Osteocyte (in vitro differentiated cells): Measurements from ENCODE around the gene CRACR2A. TPM values are rescaled to one million over a fixed set of nuclear protein-coding genes. Genes with fewer than 3 reads are reported as not detected.

Experiments used
- DNase-seq: peaks from one replicate; pipeline ENCODE4 v3.0.0; 2021; ENCODE audit warnings: mixed read lengths; ENCODE audit not compliant: unreplicated experiment; ENCODE audit errors: extremely low spot score
- H3K27ac Mint-ChIP-seq: one replicate; pipeline ENCODE4 v1.8.0; 2021; ENCODE audit warnings: mild to moderate bottlenecking, mixed read lengths; ENCODE audit not compliant: unreplicated experiment
- H3K27me3 Mint-ChIP-seq: one replicate; pipeline ENCODE4 v1.8.0; 2021; ENCODE audit warnings: mixed read lengths; ENCODE audit not compliant: unreplicated experiment
- H3K36me3 Mint-ChIP-seq: one replicate; pipeline ENCODE4 v1.8.0; 2021; ENCODE audit warnings: mixed read lengths; ENCODE audit not compliant: unreplicated experiment
- H3K4me1 Mint-ChIP-seq: one replicate; pipeline ENCODE4 v1.8.0; 2021; ENCODE audit warnings: mixed read lengths; ENCODE audit not compliant: unreplicated experiment
- H3K4me3 Mint-ChIP-seq: one replicate; pipeline ENCODE4 v1.8.0; 2021; ENCODE audit warnings: mild to moderate bottlenecking, moderate library complexity, mixed read lengths; ENCODE audit not compliant: unreplicated experiment
- H3K9me3 Mint-ChIP-seq: one replicate; pipeline ENCODE4 v1.8.0; 2021; ENCODE audit warnings: mixed read lengths; ENCODE audit not compliant: unreplicated experiment
- CTCF ChIP-seq: fragments of 200-600 bp; sonication (generic); IDR thresholded peaks from 2 replicates; pipeline ENCODE4 v1.5.0; 2021; ENCODE audit warnings: antibody characterized with exemption, mild to moderate bottlenecking, moderate library complexity
- total RNA-seq: library from RNA; stranded (reverse); gene quantifications from 2 replicates; pipeline ENCODE4 v1.2.1, GENCODE V29; 2021

CRACR2A gene
- total RNA-seq, 1 donor from 2014 or later: 0.13 TPM

DNA sequence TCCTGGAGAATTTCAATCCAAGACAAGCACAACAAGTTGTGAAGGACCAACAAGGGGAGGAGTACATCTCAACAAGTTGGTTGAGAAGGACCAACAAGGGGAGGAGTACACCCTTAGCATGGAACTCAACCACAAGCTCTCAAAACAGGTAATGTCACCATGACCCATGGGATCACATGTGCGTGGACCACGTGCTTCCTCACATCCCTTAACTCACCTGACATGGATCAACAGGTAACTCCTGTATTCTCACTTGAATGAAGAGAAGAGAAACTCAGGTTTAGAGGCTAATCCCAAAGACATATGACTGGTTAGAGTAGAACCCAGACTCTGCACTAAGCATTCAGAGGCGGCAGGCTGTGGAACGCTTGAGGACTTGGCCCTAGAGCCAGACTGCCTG is 6.2 kb downstream of the CRACR2A start:
- TF ChIP-seq CTCF: no peak
- Mint-ChIP-seq H3K4me1 (no peaks in the 10 kb centered on the region), H3K36me3 (no peaks in the 10 kb centered on the region), H3K4me3 (no peak overlapping the region), H3K27ac (no peak overlapping the region), H3K27me3 (peaks cover 16% of the 10 kb centered on the region), H3K9me3 (peaks cover 6% of the 10 kb centered on the region)
- peak; percentile 34 for DNase-seq

DNA sequence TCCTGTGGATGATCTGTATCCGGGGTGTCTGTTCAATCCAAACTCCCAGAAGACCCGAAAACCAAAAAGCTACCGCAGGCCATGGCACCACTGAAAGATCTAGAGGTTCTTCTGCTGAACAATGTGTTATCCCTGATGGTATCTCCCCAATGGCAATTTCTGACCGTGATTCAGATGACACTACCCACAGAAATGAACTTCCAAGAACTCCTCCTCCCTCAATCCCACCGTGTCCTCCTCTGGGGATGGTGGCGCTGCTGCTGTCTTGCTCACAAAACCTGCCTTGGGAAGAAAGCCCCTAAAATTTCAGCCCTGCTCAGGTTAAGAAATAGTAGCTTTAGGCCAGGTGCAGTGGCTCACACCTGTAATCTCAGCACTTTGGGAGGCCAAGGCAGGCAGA is 7.8 kb downstream of the CRACR2A start:
- Mint-ChIP-seq H3K4me1 (no peaks in the 10 kb centered on the region), H3K4me3 (no peak overlapping the region), H3K36me3 (no peaks in the 10 kb centered on the region), H3K27me3 (peaks cover 7% of the 10 kb centered on the region), H3K9me3 (peaks cover 6% of the 10 kb centered on the region), H3K27ac (no peak overlapping the region)
- DNase-seq: peak; percentile 44
- no peak for TF ChIP-seq CTCF

DNA sequence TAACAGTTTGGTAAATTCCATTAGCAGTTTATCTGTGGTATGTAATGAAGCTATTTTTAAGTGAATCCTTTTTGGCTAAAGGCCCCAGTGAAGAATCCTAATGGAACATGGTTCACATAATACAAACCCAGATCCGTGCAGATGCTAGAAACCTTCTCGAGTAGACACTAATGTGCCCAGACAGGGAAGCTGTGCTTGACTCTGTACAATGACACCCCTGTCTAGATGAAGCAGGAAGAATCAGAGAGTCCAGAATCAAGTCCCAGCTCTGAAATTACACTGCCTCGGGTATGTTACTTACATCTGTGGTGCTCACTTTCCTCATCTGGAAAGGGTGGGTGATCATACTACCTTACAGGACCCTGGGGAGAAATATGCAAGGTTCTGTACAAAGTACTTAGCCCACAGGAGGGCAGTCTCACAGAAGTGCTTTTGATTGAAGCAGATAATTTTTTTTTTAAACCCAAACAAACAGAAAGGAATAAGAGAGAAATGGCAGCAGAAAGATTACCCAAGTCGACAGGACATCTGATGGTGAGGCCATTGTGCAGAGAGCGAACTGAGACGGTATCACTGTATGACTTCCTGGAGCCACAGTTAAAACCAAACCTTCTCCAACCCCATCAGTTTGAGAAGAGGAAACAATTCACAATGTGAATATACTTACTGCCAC is 8.5 kb downstream of the CRACR2A start:
- Mint-ChIP-seq H3K4me1 (no peaks in the 10 kb centered on the region), H3K27me3 (peaks cover 9% of the 10 kb centered on the region), H3K36me3 (no peaks in the 10 kb centered on the region), H3K27ac (no peak overlapping the region), H3K9me3 (peaks cover 6% of the 10 kb centered on the region), H3K4me3 (no peak overlapping the region)
- TF ChIP-seq CTCF: no peak
- DNase-seq: no peak

DNA sequence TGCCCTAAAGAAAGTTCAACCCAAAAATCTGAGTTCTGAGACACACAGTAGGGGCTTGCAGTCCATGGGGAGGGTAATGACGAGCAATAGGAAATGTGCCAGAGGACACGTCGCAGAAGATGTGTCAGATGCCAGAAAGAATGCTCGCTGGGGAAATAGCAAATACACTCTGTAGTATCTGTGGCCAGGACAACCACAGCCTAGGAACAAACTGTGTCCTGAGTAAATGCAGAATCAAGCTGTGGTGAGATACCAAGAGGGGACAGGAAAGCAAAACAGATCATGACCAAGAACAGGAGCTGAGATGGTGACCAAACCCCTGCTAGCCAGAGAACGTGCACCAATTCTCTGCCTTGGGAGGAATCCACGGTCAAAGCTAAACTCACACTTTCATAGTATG is 9.1 kb downstream of the CRACR2A start:
- Mint-ChIP-seq H3K36me3 (no peaks in the 10 kb centered on the region), H3K9me3 (peaks cover 6% of the 10 kb centered on the region), H3K27ac (no peak overlapping the region), H3K4me1 (no peaks in the 10 kb centered on the region), H3K27me3 (peaks cover 13% of the 10 kb centered on the region), H3K4me3 (no peak overlapping the region)
- no peak for TF ChIP-seq CTCF
- no peak for DNase-seq

DNA sequence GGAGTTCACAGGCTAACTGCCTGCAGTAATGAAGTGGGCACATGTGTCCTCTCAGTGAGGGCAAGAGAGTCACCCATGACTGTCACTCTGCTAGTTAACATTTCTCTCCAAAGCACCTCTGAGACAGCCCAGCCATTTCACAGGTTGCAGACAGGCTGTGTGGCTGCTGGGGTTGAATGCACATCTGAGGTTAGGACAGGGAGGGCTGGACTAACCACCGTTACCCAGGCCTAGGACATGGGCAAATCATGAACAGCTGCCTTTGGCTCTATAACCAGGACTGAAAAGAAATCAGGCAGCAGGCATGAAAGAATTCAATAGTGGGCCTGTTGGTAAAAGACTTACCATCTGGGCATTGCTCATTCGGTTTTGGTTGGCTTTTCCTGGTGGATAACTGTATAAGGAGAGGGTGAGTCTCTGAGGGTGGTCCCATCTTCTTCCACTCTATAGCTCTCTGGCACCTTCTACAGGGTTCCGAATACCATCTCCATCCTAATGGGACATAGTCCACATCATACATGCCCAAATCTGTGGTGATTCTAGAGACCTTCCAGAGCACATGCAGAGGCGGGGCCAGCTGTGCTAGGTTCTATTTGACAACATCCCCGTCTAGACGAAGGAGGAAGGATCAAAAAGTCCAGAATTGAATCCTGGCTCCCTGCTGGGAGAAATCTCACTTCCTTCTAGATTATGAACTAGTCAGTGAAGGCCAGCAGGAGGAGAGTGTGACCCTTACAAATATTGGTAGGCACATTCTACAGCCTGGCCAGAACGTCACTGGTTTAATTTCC is 10.8 kb downstream of the CRACR2A start:
- Mint-ChIP-seq H3K36me3 (no peaks in the 10 kb centered on the region), H3K27ac (no peak overlapping the region)
- no peak for TF ChIP-seq CTCF

More for the DNA sequence above, 10.8 kb downstream of the CRACR2A start:
- H3K9me3 Mint-ChIP-seq: peaks cover 6% of the 10 kb centered on the region
- no peaks in the 10 kb centered on the region for H3K4me1 Mint-ChIP-seq
- H3K27me3 Mint-ChIP-seq: peaks cover 13% of the 10 kb centered on the region
- no peak for DNase-seq
- no peak overlapping the region for H3K4me3 Mint-ChIP-seq
